Colonic mucosa (tissue), 4 donors: ENCODE results near the gene KLHL17. TPM values are rescaled to one million over a fixed set of nuclear protein-coding genes. Genes with fewer than 3 reads are reported as not detected.

ENCODE experiments used
- DNase-seq: peaks from one replicate; pipeline ENCODE4 v3.0.0-alpha.2; 2020
- H3K27ac ChIP-seq: fragments of 200-600 bp; one replicate; pipeline ENCODE4 v1.8.0; 2021
- H3K27me3 ChIP-seq: fragments of 200-600 bp; one replicate; pipeline ENCODE4 v1.8.0; 2021
- H3K36me3 ChIP-seq: fragments of 200-600 bp; one replicate; pipeline ENCODE4 v1.8.0; 2021
- H3K4me1 ChIP-seq: fragments of 200-600 bp; one replicate; pipeline ENCODE4 v1.8.0; 2021; ENCODE audit warnings: mild to moderate bottlenecking
- H3K4me3 ChIP-seq: fragments of 200-600 bp; one replicate; pipeline ENCODE4 v1.8.0; 2021
- H3K9ac ChIP-seq, 2 donors: one replicate each; pipeline ENCODE4 v1.7.0; 2013; ENCODE audit warnings: control low read depth in 2 of 2, low read depth in 2 of 2, low read length in 2 of 2
- H3K9me3 ChIP-seq: fragments of 200-600 bp; one replicate; pipeline ENCODE4 v1.8.0; 2021
- CTCF ChIP-seq: fragments of 200-600 bp; IDR thresholded peaks from one replicate; pipeline ENCODE4 v1.8.0; 2022; ENCODE audit warnings: antibody characterized with exemption, mild to moderate bottlenecking
- intact Hi-C: fragments of 100-400 bp; cut with DNase I; formaldehyde crosslinking; loops from one replicate; pipeline ENCODE4 v1.14.1; 2022
- total RNA-seq, 2 donors: library from RNA; stranded (reverse); fragmentation: NEBNext Ultra II Directional in 1 of 2; extraction: Animal tissue kit (Norgen Biotek cat#: 25700) in 1 of 2; gene quantifications; one replicate each; pipeline ENCODE4 v1.2.1, GENCODE V29; 2021
- donor health status: healthy.
- donor health status: DM: no; HTN: no; CAD: no.
- donor health status: DM: no; HTN: no; CAD: no.

KLHL17 gene
- total RNA-seq, 2 donors from 2014 or later, result 9.9 to 16.7 TPM

- Histone ChIP-seq H3K4me1 (peaks cover 11% of the 10 kb centered on the region), H3K27me3 (peaks cover 63% of the 10 kb centered on the region), H3K4me3 (no peak overlapping the region), H3K9me3 (no peaks in the 10 kb centered on the region), H3K36me3 (no peaks in the 10 kb centered on the region), H3K27ac (no peak overlapping the region), H3K9ac (no peak overlapping the region)
- intact Hi-C loops, result no loop called here
- TF ChIP-seq CTCF, result no peak
- no peak for DNase-seq
These were observed 44.0 kb upstream of the KLHL17 start for GRCh38 chr1:916173-917075.

- TF ChIP-seq CTCF, result no peak
- no peak overlapping the region for H3K9ac ChIP-seq
- H3K4me3 ChIP-seq, result no peak overlapping the region
- no peaks in the 10 kb centered on the region for H3K36me3 ChIP-seq
- H3K27ac ChIP-seq, result no peak overlapping the region
- intact Hi-C loops, result no loop called here
- DNase-seq, result no peak
- H3K4me1 ChIP-seq, result peaks cover 11% of the 10 kb centered on the region
- H3K27me3 ChIP-seq, result peaks cover 64% of the 10 kb centered on the region
- no peaks in the 10 kb centered on the region for H3K9me3 ChIP-seq
These were observed 43.3 kb upstream of the KLHL17 start for GRCh38 chr1:917076-917459.

- DNase-seq, result no peak
- Histone ChIP-seq H3K4me1 (peaks cover 11% of the 10 kb centered on the region), H3K27me3 (peaks cover 69% of the 10 kb centered on the region), H3K27ac (no peak overlapping the region), H3K9ac (no peak overlapping the region), H3K9me3 (no peaks in the 10 kb centered on the region), H3K36me3 (no peaks in the 10 kb centered on the region), H3K4me3 (no peak overlapping the region)
- TF ChIP-seq CTCF, result no peak
- intact Hi-C loops, result no loop called here
These were observed 42.8 kb upstream of the KLHL17 start for GRCh38 chr1:917466-918091.

GRCh38 chr1:918353-918752, 42.0 kb upstream of the KLHL17 start:
- no peaks in the 10 kb centered on the region for H3K9me3 ChIP-seq
- H3K4me3 ChIP-seq, result no peak overlapping the region
- no peak for TF ChIP-seq CTCF
- peaks cover 77% of the 10 kb centered on the region for H3K27me3 ChIP-seq
- DNase-seq, result no peak
- peaks cover 16% of the 10 kb centered on the region for H3K4me1 ChIP-seq
- no peak overlapping the region for H3K27ac ChIP-seq
- H3K36me3 ChIP-seq, result no peaks in the 10 kb centered on the region
- no peak overlapping the region for H3K9ac ChIP-seq
- intact Hi-C loops, result no loop called here

- TF ChIP-seq CTCF, result no peak
- H3K4me3 ChIP-seq, result no peak overlapping the region
- no peak for DNase-seq
- no peaks in the 10 kb centered on the region for H3K36me3 ChIP-seq
- no peak overlapping the region for H3K27ac ChIP-seq
- no peak overlapping the region for H3K9ac ChIP-seq
- intact Hi-C loops, result no loop called here
- peaks cover 76% of the 10 kb centered on the region for H3K27me3 ChIP-seq
- peaks cover 17% of the 10 kb centered on the region for H3K4me1 ChIP-seq
- no peaks in the 10 kb centered on the region for H3K9me3 ChIP-seq
These were observed 41.5 kb upstream of the KLHL17 start for GRCh38 chr1:918843-919242.
